ENCODE results near the gene TAF1B.

DNA sequence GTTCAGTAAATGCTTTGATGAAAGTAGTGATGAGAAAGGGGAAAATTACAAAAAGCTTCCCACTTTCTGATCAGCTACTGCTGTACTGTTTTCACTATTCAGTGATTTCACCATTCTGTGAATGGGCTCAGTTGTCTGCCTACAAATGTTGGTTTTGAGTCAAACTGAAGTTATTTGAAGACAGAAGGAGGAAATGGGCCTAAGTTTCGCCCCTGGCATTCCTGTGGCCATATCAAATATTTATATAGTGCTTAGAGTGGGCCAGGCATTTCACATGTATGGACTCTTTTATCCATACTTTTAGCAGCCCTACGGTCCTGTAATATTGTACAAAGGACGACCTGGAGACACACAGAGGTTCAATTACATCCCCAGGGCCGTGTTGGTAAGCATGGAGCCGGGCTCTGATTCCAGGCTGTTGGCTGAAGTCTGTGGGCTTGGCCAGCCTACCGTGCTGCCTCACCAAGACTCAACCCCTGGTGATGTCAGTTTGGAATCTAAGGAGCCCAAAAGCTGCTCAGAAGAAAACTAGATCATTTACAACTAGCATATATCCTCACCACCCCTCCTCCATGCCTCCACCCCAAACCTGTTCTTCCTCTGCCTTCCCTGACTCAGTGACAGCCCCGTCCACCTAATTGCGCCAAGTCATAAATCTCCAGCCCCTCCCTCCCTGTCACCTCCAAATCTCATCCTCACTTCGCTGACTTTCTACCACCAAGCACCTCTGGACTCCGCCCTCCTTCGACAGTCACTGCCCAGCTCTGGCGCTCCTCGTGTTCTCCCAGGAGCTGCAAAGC is 98.1 kb downstream of the TAF1B start:
- TF ChIP-seq, protein P1, sequence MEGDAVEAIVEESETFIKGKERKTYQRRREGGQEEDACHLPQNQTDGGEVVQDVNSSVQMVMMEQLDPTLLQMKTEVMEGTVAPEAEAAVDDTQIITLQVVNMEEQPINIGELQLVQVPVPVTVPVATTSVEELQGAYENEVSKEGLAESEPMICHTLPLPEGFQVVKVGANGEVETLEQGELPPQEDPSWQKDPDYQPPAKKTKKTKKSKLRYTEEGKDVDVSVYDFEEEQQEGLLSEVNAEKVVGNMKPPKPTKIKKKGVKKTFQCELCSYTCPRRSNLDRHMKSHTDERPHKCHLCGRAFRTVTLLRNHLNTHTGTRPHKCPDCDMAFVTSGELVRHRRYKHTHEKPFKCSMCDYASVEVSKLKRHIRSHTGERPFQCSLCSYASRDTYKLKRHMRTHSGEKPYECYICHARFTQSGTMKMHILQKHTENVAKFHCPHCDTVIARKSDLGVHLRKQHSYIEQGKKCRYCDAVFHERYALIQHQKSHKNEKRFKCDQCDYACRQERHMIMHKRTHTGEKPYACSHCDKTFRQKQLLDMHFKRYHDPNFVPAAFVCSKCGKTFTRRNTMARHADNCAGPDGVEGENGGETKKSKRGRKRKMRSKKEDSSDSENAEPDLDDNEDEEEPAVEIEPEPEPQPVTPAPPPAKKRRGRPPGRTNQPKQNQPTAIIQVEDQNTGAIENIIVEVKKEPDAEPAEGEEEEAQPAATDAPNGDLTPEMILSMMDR (IDR thresholded peaks at IDR 0.05) = no peak
- no peak for TF ChIP-seq ZFX (IDR thresholded peaks at IDR 0.05; ENCODE audit: borderline replicate concordance)
